A673 (cell line): Measurements from ENCODE around the gene ALDH7A1. TPM values are rescaled to one million over a fixed set of nuclear protein-coding genes. Genes with fewer than 3 reads are reported as not detected.

Source experiments
- Bru-seq: library from RNA; stranded (reverse); fragments of 400-500 nt; gene quantifications from one replicate; lab custom pipeline; 2021; lab: Mats Ljungman, UMichigan
- BruChase-seq, 2 experiments: library from RNA; stranded (reverse); fragments of 400-500 nt; gene quantifications; one replicate each; lab custom pipeline; 2021; lab: Mats Ljungman, UMichigan
- BruUV-seq: library from RNA; stranded (reverse); fragments of 400-500 nt; replicated peaks from 2 replicates; lab custom pipeline; 2021; lab: Mats Ljungman, UMichigan
- CTCF ChIA-PET: fragments of 300-600 bp; sonication (Branson Sonifier 250); formaldehyde crosslinking; loops from one replicate; lab custom pipeline; 2022; ENCODE audit warnings: antibody characterized with exemption; lab: Charles Lee
- POLR2A ChIA-PET: fragments of 300-600 bp; sonication (Branson Sonifier 250); formaldehyde crosslinking; loops from one replicate; lab custom pipeline; 2022; ENCODE audit warnings: antibody characterized with exemption; ENCODE audit not compliant: low non-redundant PET; lab: Charles Lee
- DNase-seq: peaks from one replicate; pipeline ENCODE4 v3.0.0-alpha.2; 2015; ENCODE audit warnings: low spot score
- H3K27ac ChIP-seq: fragments of 200-600 bp; sonication (generic); 2 replicates; pipeline ENCODE4 v1.5.1; 2016; ENCODE audit warnings: mixed run types, low read depth, mild to moderate bottlenecking, mixed read lengths, antibody characterized with exemption, low read length; ENCODE audit not compliant: poor library complexity, severe bottlenecking
- H3K27me3 ChIP-seq: fragments of 200-600 bp; sonication (generic); replicated peaks from 2 replicates; pipeline ENCODE4 v1.6.1; 2017; ENCODE audit warnings: mixed run types, low read depth, mild to moderate bottlenecking, mixed read lengths, antibody characterized with exemption, low read length; ENCODE audit not compliant: insufficient read depth, poor library complexity
- H3K36me3 ChIP-seq: fragments of 200-600 bp; sonication (generic); 2 replicates; pipeline ENCODE4 v1.6.1; 2016; ENCODE audit warnings: mixed run types, mild to moderate bottlenecking, mixed read lengths, antibody characterized with exemption, low read length; ENCODE audit not compliant: insufficient read depth, poor library complexity, severe bottlenecking
- H3K4me1 ChIP-seq: fragments of 200-600 bp; sonication (generic); 2 replicates; pipeline ENCODE4 v1.6.1; 2017; ENCODE audit warnings: mixed run types, mild to moderate bottlenecking, mixed read lengths, antibody characterized with exemption, low read length; ENCODE audit not compliant: insufficient read depth, poor library complexity, severe bottlenecking
- H3K4me3 ChIP-seq: fragments of 200-600 bp; sonication (generic); 2 replicates; pipeline ENCODE4 v1.5.1; 2016; ENCODE audit warnings: low read depth, mixed run types, mild to moderate bottlenecking, mixed read lengths, low read length; ENCODE audit not compliant: poor library complexity, severe bottlenecking
- H3K9me3 ChIP-seq: fragments of 200-600 bp; sonication (generic); 2 replicates; pipeline ENCODE4 v1.6.1; 2016; ENCODE audit warnings: mixed run types, low read depth, mild to moderate bottlenecking, mixed read lengths, antibody characterized with exemption, low read length; ENCODE audit not compliant: poor library complexity, severe bottlenecking
- EZH2 ChIP-seq: fragments of 200-600 bp; sonication (generic); IDR thresholded peaks from 2 replicates; pipeline ENCODE4 v1.6.1; 2017; ENCODE audit warnings: borderline replicate concordance, low read depth, mild to moderate bottlenecking, mixed read lengths, antibody characterized with exemption, low read length; ENCODE audit not compliant: poor library complexity, severe bottlenecking
- intact Hi-C: fragments of 100-400 bp; cut with micrococcal nuclease; formaldehyde crosslinking; loops from one replicate; pipeline ENCODE4 v1.10.0; 2022; ENCODE audit not compliant: unreplicated experiment
- long read RNA-seq: library from polyadenylated mRNA; stranded (forward); transcript quantifications from one replicate; pipeline ENCODE4 v2.0.0, GENCODE V29; 2022
- total RNA-seq: library from RNA; stranded (reverse); gene quantifications from 2 replicates; pipeline ENCODE4 v1.2.3, GENCODE V29; 2021
- TF ChIP-seq, protein P1 (sequence below): fragments of 300-800, 200-600 bp; sonication (generic); conservative IDR thresholded peaks from 2 replicates; pipeline ENCODE4 v1.5.1; 2017; ENCODE audit warnings: low read depth, mild to moderate bottlenecking, antibody characterized with exemption, low read length, moderate library complexity, mixed read lengths

ALDH7A1 gene
- 95.2 and 112 TPM in 2 replicates for total RNA-seq
- percentile 77 among the genes with signal in this experiment for Bru-seq, nascent RNA
- percentile 71 among the genes with signal in this experiment for BruChase-seq, experiment 1, labeled RNA remaining after a 2-hour chase
- BruChase-seq, experiment 2, labeled RNA remaining after a 6-hour chase: percentile 70 among the genes with signal in this experiment
- long read RNA-seq, full-length matches to known transcripts: 86 of 94 reads
- long read RNA-seq, partial matches to known transcripts: 4 of 94 reads
- long read RNA-seq, other reads (novel, unspliced or antisense): 4 of 94 reads

DNA sequence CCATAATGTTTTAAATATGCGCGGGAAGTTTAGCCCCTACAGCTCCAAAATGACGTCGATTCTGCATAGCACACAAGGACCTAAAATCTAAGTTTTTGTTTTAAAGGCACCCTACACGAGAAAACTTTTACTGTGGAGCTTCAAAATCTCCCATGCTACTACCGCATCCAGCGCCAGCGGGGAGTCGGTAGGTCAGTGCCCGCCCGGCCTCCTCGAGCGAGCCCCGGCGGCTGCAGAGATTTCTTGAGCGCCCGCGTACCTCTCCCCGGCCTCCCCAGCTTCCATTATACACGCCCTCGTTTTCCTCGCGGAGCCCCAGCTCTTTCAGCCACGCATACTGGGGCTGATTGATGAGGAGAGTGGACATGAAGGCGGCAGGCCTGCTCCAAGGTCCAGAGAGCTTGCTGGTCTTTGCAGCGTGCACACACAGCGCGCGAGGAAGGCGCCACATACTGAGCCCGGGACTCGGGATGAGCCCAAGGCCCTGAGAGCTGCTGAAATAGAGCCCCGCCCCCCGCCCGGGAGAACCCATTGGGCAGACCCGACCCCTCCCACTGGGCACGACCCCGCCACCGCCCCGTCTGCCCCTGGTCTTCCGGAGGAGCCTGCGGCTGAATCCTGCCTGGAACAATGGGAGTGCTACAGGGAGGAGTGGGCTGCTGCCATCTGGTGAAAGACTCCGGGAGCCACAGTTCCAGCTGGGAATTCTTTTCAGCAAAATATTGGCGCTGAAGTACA, at the start of gene ALDH7A1:
TSS of gene ALDH7A1 (minus strand) at position 472 of the 738 bp plus-strand sequence. CDS start at position 451, 21 bp downstream.
- intact Hi-C loops: loop anchor here (1.0 to 5.0 kb wide), 3 partner anchors 53 to 256 kb away; no protein-coding TSS in a partner anchor
- POLR2A ChIA-PET: no interaction called here
- no TSS peak for BruUV-seq

DNA sequence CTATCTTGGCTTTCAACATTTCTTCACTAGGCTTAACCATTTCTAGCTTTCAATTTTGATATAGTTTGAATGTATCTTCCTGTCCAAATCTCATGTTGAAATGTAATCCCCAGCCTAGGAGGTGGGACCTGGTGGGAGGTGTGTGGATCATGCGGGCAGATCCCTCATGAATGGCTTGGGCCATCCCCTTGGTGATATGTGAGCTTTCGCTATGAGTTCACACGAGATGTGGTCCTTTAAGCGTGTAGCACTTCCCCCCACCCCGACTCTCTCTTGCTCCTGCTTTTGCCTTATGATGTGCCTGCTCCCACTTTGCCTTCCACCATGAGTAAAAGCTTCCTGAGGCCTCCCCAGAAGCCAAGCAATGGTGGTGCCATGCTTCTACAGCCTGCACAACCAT, 46.4 kb upstream of the ALDH7A1 start:
- Histone ChIP-seq H3K4me1 (no peaks in the 10 kb centered on the region), H3K27ac (no peak overlapping the region), H3K4me3 (no peak overlapping the region), H3K9me3 (peaks cover 6% of the 10 kb centered on the region), H3K36me3 (no peaks in the 10 kb centered on the region), H3K27me3 (no peaks in the 10 kb centered on the region)
- ChIA-PET POLR2A (no interaction called here), CTCF (no interaction called here)
- no peak for DNase-seq
- TF ChIP-seq EZH2: no peak
- TF ChIP-seq, protein P1, sequence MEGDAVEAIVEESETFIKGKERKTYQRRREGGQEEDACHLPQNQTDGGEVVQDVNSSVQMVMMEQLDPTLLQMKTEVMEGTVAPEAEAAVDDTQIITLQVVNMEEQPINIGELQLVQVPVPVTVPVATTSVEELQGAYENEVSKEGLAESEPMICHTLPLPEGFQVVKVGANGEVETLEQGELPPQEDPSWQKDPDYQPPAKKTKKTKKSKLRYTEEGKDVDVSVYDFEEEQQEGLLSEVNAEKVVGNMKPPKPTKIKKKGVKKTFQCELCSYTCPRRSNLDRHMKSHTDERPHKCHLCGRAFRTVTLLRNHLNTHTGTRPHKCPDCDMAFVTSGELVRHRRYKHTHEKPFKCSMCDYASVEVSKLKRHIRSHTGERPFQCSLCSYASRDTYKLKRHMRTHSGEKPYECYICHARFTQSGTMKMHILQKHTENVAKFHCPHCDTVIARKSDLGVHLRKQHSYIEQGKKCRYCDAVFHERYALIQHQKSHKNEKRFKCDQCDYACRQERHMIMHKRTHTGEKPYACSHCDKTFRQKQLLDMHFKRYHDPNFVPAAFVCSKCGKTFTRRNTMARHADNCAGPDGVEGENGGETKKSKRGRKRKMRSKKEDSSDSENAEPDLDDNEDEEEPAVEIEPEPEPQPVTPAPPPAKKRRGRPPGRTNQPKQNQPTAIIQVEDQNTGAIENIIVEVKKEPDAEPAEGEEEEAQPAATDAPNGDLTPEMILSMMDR: no peak
- no TSS peak for BruUV-seq
- intact Hi-C loops: no loop called here

More for the DNA sequence above, at the start of gene ALDH7A1:
- Histone ChIP-seq H3K4me3 (peak within 1 kb of the TSS; percentile 68), H3K27me3 (no peaks in the 10 kb centered on the region), H3K4me1 (peaks cover 2% of the 10 kb centered on the region), H3K27ac (peak within 1 kb of the TSS; percentile 85), H3K36me3 (peaks cover 5% of the 10 kb centered on the region), H3K9me3 (no peaks in the 10 kb centered on the region)
- DNase-seq: peak; percentile 95
- no peak for TF ChIP-seq EZH2
- TF ChIP-seq, protein P1: peak; percentile 66
- CTCF ChIA-PET: interaction anchor here (0.6 to 1.2 kb wide), 4 partner anchors 52 to 858 kb away, joined by 3 to 6 read pairs (median 4); no protein-coding TSS in a partner anchor

DNA sequence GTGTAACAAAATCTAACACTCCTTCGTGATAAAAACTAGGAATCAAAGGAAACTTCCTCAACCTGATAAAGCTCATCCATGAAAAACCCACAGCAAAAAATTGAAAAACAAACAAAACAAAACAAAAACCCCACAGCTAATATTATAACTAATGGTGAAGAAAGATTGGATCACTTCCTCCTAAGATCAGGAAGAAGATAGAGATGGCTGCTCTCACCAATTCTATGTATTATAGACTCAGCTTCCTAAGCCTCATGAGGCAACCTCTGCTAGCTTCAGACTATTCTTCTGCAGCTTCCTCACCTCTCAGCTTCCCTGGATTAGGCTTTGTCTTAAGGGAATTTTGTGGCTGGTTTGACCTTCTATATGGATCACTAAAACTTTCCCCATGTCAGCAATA, 45.8 kb upstream of the ALDH7A1 start:
- no peak overlapping the region for H3K27ac ChIP-seq
- BruUV-seq: no TSS peak
- no peak overlapping the region for H3K4me3 ChIP-seq
- H3K27me3 ChIP-seq: no peaks in the 10 kb centered on the region
- intact Hi-C loops: no loop called here
- POLR2A ChIA-PET: no interaction called here
- no peak for TF ChIP-seq EZH2
- TF ChIP-seq, protein P1: no peak
- no peak for DNase-seq
- H3K36me3 ChIP-seq: no peaks in the 10 kb centered on the region
- H3K9me3 ChIP-seq: peaks cover 6% of the 10 kb centered on the region
- CTCF ChIA-PET: interaction anchor here (0.5 kb wide), 1 partner anchor 681 kb away, joined by 3 read pairs; no protein-coding TSS in a partner anchor
- no peaks in the 10 kb centered on the region for H3K4me1 ChIP-seq
